DMS79 treated with DMSO at 0.1 percent for 48 hours (cell line): ENCODE measurements around the gene AP4E1.
"Not testable (repeated sequence)": the region's sequence is repeated elsewhere in the genome, so short reads cannot be mapped to it uniquely, and the experiment has no call there.

Experiments used
- DNase-seq: peaks from one replicate; lab custom pipeline; 2025; lab: John Stamatoyannopoulos, UW

AP4E1 gene

DNA sequence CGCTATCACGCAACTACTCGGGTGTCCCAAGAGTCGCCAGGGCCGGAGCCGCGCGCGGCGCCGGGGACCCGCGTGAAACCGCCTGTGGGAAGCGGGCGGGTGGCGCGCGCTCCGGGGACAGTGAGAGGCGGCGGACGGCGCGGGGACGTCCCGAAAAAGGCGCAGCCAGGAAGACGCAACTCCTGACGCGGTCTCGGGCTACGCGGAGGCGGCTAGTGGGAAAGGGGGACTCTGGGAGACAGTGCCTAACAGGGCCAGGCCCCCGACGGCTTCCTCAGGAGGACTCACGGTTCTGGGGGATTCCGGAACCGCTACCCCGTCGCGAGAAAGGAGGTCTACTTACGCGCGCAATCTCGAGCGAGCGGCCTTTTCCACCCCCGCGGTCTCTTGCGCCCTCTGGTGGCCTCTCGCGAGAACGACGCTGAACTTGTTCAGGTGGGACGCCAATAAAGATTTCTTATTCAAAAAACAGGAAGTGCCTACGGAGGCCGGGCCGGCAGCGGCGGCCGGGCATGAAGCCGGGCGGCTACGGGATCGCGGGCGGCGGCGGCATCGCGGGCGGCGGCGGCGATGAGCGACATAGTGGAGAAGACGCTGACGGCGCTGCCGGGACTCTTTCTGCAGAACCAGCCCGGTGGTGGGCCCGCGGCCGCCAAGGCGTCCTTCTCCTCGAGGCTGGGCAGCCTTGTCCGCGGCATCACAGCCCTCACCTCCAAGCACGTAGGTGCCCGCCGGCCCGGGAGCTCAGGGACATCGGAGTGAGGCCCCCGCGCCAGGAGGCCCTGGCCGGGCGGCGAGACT lies at the start of gene AP4E1:
TSS of gene AP4E1 (plus strand) at position 475 of the 801 bp plus-strand sequence. CDS start at position 571, 96 bp downstream.
- DNase-seq, result peak; percentile 54

- DNase-seq, result no peak
These were observed 47.7 kb upstream of the AP4E1 start for GRCh38 chr15:50860824-50861223.

DNA sequence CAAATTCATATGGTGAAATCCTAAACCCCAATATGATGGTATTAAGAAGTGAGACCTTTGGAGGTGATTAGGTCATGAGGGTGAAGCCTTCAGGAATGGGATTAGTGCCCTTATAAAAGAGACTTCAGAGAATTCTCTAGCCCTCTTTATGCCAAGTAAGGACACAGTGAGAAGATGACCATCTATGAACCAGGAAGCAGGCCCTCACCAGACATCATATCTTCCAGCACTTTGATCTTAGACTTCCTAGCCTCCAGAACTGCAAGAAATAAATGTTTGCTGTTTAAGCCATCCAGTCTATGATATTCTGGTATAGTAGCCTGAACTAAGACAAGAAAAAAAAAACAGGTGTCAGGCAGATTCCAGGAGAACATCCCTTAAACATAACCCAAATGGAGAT lies 45.9 kb upstream of the AP4E1 start:
- DNase-seq, result no peak

DNA sequence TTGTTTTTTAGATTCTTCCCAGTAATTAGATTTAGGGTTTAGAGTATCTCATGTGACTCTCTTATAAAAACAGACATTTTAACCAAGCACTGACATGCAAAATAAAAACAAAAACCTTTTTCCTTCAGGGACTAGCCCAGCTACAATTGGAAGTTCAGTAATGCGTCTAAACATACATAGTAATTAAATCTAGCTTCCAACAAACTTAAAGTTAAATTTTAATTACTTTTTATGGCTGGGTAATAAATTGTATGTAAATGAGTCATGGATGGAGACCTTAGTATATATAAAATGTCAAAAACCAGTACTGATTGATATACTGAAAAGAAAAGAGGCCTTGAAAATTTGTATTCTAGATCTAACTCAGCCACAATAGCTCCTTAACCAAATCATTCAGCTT lies 43.6 kb upstream of the AP4E1 start:
- no peak for DNase-seq

- DNase-seq, result no peak
These were observed 42.7 kb upstream of the AP4E1 start for GRCh38 chr15:50865515-50866353.

GRCh38 chr15:50871832-50872231 lies 36.7 kb upstream of the AP4E1 start:
- no peak for DNase-seq

- DNase-seq, result no peak
These were observed 35.6 kb upstream of the AP4E1 start for GRCh38 chr15:50872832-50873426.

DNA sequence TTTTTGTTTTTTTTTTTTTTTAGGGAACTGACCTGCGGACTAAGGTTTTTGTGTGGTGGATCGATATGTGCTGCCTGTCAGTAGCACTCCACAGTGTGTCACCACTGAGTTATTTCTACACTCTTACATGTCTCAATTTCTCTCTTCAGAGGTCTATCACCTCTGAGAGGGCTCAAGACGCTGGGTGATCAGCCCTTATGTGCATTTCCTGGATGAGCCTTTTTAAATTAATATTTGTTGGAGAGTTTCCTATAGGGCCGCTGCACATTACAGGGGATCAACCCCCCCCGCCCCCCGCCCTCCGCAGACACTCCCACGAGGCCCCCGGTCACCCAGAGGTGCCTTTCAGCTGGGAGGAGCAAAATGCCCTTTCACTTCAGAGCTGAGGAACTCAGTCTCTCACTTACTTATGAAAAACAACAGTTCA lies 34.5 kb upstream of the AP4E1 start:
- DNase-seq, result no peak

DNA sequence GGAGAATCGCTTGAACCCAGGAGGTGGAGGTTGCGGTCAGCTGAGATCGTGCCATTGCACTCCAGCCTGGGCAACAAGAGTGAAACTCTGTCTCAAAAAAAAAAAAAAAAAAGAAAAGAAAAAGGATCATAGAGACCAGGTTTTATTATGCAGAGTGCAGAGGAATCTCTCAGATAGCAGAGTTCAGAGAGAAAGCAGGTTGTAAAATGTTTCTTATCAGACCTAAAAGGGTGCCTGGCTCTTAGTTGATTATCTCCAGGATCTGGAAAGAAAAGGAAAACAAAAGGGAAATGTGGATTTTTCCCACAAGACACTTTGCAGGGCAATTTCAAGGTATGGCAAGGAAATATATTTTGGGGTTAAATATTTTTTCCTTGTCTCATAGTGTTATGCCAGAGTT lies 33.2 kb upstream of the AP4E1 start:
- DNase-seq, result not testable (repeated sequence)

DNA sequence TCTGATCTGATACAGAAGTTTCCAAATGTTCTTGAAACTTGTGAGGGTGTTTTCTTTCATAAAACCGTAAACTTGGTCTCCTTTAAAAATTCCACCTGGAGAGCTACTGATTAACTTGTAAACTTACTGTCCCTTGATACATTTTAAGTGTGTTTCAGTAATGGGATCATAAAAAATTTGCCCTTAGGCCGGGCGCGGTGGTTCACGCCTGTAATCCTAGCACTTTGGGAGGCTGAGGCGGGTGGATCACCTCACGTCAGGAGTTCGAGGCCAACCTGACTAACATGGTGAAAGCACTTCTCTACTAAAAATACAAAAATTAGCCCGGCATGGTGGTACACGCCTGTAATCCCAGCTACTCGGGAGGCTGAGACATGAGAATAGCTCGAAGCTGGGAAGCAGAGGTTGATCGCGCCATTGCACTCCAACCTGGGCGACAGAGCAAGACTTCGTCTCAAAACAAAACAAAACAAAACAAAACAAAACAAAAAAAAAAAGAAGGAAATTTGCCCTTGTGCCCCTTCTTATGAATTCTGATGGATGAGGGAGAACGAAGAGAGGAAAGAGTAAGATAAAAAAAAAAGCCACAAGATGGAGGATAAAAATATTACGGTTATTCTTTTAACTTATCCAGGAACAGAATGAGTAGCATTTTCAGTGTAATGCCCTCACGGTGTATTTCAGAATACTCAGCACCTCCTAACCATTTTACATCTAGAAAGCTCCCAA lies 32.1 kb upstream of the AP4E1 start:
- no peak for DNase-seq

GRCh38 chr15:50876989-50877360 lies 31.5 kb upstream of the AP4E1 start:
- DNase-seq, result peak; percentile 38

GRCh38 chr15:50879016-50879617 lies 29.4 kb upstream of the AP4E1 start:
- no peak for DNase-seq

- DNase-seq, result no peak
These were observed 28.3 kb upstream of the AP4E1 start for GRCh38 chr15:50880206-50880605.

- DNase-seq, result no peak
These were observed 27.8 kb upstream of the AP4E1 start for GRCh38 chr15:50880651-50881114.

DNA sequence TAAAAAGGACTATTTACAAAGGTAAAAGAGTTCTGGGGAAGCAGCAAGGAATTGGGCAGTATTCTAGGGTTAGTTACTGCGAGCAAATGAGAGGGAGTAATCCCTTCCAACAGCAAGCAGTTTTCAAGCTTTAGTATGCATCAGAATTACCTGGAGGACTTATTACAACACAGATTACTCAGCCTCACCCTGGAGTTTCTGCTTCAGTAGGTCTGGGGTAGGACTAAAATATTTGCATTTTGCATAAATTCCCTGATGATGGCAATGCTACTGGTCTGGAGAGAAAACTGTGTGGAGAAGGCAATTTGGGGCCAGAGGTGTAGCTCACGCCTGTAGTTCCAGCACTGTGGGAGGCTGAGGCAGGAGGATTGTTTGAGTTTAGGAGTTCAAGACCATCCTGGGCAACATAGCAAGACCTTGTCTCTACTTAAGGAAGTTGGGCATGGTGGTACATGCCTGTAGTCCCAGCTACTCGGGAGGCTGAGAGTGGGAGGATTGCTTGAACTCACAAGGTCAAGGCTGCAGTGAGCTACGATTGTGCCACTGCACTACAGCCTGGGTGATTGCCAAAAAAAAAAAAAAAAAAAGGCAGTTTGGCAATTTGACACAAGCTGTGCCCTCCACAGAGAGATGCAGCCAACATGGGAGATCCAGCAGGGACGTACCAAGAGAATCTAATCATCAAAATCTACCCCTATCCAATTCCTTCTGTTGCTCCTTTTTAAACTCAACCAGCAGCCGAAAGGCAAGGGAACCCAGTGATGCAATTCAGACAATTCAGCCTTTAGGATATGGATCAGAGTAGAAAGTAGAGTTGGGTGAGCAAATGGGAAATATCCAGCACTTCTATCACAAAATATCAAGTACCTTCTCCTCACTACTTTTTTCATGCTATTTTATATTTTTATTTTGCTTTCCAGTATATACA lies 27.1 kb upstream of the AP4E1 start:
- DNase-seq, result no peak

DNA sequence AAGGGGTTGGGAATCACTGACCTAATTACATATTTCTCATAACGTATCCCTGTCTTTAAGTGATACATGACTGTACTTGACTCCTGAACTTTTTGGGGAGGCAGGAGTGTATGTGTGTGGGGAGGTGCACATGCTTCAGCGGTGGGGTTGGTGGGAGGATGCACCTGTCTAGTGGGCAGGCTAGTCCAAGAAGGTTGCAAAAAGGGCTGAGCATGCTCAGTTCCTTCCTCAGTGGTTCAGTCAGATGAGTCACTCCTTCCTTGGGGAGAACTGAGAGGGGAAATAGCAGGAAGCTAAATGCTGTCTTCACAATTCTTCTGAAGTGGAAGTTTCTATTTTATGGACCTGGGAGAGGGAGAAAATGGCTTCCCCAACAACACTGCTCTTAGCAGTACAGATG lies 24.6 kb upstream of the AP4E1 start:
- no peak for DNase-seq

- no peak for DNase-seq
These were observed 23.9 kb upstream of the AP4E1 start for GRCh38 chr15:50884540-50884939.

DNA sequence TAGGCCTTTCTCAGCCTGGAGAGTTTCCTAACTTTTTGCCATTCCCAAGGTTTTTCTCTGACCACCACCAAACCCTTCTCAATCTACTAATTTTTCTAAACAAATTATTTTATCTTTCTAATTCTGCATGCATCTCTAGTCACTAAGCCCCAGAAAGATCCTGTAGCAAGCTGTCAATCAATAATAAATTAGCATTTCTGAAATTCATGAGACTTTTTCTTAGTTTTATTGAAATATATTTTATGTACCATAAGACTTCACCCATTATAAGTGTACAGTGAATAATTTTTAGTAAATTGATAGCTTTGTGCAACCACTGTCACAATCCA lies 22.4 kb upstream of the AP4E1 start:
- DNase-seq, result no peak

GRCh38 chr15:50886611-50887345 lies 21.7 kb upstream of the AP4E1 start:
- no peak for DNase-seq

DNA sequence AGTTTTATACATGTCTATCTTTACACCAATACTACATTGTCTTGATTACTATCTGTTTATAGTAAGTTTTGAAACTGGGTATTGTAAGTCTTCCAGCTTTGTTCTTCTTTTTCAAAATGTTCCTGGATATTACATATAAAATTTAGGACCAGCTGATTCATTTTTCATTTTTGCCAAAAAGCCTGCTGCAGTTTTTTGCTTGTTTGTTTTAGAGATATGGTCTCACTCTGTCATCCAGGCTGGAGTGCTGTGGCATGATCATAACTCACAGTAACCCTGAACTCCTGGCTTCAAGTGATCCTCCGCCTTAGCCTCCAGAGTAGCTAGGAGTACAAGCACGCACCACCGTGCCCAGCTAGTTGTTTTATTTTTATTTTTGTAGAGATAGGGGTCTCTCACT lies 20.4 kb upstream of the AP4E1 start:
- no peak for DNase-seq
